RWPE1 (cell line): ENCODE data around the gene OXSR1.

Experiments used
- CTCF ChIA-PET: fragments of 350-600 bp; sonication (Branson Sonifier 250); formaldehyde crosslinking; extraction: SDS; loops from one replicate; lab custom pipeline; 2021; lab: Yijun Ruan, JAX
- POLR2A ChIA-PET: fragments of 400-600 bp; formaldehyde crosslinking; extraction: SDS; loops from one replicate; lab custom pipeline; 2020; ENCODE audit warnings: antibody characterized with exemption; ENCODE audit not compliant: low non-redundant PET; lab: Yijun Ruan, JAX
- DNase-seq: peaks from one replicate; pipeline ENCODE4 v3.0.0; 2012; ENCODE audit warnings: low spot score
- H3K27ac ChIP-seq: fragments of 450-650 bp; 2 replicates; pipeline ENCODE4 v1.5.1; 2017
- CTCF ChIP-seq: fragments of 450-650 bp; conservative IDR thresholded peaks from 2 replicates; pipeline ENCODE4 v1.5.1; 2017; ENCODE audit warnings: low read depth, mild to moderate bottlenecking

Gene OXSR1

DNA sequence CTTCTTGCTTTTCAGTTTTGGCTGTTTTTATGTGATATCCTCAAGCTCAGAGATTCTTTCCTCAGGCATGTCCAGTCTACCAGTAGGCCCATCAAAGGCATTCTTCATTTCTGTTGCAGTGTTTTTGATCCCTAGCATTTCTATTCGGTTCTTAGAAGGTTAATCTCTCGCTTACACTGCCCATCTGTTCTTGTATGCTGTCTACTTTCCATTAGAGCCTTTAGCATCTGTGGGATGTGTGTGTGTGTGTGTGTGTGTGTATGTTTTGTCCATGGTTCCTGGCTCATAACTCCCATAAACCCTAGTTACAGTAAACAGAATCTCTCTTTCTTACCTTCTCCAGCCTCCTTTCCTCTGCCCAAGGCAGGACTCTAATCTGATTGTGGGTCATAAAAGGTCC is 95.1 kb downstream of the OXSR1 start:
- DNase-seq: no peak
- ChIA-PET POLR2A (no interaction called here), CTCF (no interaction called here)
- H3K27ac ChIP-seq: no peak overlapping the region
- no peak for TF ChIP-seq CTCF

GRCh38 chr3:38264353-38264771 is 99.0 kb downstream of the OXSR1 start:
- no peak overlapping the region; the same call in 1 of the 2 replicates for H3K27ac ChIP-seq
- no peak for DNase-seq
- CTCF ChIA-PET: no interaction called here
- POLR2A ChIA-PET: no interaction called here
- no peak for TF ChIP-seq CTCF

DNA sequence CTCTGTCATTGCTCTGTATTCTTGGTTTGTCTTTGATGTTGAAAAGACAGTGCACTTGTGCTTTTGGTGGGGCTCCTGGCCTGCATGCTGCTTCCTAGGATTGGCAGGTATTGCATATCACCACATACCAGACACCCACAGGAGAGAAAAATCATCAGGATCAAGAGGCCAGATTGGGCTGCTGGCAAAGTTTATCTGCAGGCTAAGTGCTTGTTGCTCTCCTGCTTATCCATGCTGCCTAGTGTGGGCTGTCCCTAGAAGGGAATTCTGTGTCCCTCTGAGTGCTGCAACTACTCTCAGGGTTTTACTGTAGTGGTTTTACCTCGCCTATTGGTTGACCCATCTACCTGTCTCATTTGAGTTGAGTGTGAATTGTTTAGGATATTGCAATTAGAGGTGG is 99.4 kb downstream of the OXSR1 start:
- POLR2A ChIA-PET: no interaction called here
- CTCF ChIA-PET: no interaction called here
- DNase-seq: no peak
- TF ChIP-seq CTCF: no peak
- no peak overlapping the region for H3K27ac ChIP-seq

DNA sequence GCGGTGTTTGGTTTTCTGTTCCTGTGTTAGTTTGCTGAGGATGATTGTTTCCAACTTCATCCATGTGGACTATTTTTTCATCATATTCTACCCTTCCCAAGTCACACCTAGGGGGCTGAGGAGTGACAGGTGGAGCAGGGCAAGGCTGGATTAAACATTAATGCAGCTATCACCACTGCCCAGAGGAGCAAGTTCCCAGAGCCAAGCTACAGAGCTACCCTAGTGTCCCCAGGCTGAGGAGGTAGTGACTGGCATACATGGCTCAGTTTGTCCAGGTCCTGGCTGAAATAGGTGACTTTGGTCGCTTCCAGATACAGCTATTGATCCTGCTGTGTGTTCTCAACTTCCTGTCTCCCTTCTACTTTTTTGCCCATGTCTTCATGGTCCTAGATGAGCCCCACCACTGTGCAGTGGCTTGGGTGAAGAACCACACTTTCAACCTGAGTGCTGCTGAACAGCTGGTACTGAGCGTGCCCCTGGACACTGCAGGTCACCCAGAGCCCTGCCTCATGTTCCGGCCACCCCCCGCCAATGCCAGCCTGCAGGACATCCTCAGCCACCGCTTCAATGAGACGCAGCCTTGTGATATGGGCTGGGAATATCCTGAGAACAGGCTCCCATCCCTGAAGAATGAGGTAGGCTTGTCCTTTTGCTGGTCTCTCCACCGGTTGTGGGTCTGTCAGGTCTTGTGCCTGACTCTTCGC is 100.4 kb downstream of the OXSR1 start, which contains the start of gene SLC22A13:
Gene SLC22A13 (plus strand): TSS at position 209 of the 704 bp plus-strand sequence. CDS start 49 bp downstream, at position 258.
- no peak for DNase-seq

DNA sequence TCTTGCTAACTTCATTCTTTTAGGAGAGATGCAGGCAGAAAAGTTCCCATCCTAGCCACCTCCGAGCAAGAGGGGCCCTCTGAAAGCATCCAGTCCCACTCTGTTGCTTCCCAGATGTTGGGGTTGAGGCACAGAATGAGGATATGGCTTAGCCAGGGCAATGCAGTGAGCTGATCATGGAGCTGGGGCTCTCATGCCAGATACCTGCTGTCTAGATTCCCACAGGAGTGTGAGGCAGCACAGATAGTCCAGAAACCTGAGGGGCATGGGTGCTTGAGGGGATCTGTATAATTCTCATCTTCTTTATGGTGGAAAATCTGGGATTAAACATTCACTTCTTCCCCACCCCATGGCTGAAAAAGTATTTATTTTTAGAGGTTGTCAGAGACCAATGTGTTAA is 101.5 kb downstream of the OXSR1 start:
- POLR2A ChIA-PET: no interaction called here
- CTCF ChIA-PET: no interaction called here
- no peak for DNase-seq
- no peak overlapping the region for H3K27ac ChIP-seq
- no peak for TF ChIP-seq CTCF

More for the DNA sequence above, 100.4 kb downstream of the OXSR1 start, which contains the start of gene SLC22A13:
- no peak for TF ChIP-seq CTCF
- no peak within 1 kb of the TSS for H3K27ac ChIP-seq
- CTCF ChIA-PET: interaction anchor here (0.6 kb wide), 1 partner anchor 32 kb away, joined by 3 read pairs; no protein-coding TSS in a partner anchor
- POLR2A ChIA-PET: no interaction called here

- ChIA-PET POLR2A (no interaction called here), CTCF (no interaction called here)
- no peak overlapping the region for H3K27ac ChIP-seq
- TF ChIP-seq CTCF: no peak
- DNase-seq: no peak
Observed at GRCh38 chr3:38267662-38268061, 102.3 kb downstream of the OXSR1 start.
